Stimulated activated CD8-positive, alpha-beta memory T cell treated with anti-CD3 and anti-CD28 coated beads, Interleukin-12 subunit alpha, Interleukin-12 subunit beta, amount 100 ng/mL, for 1 hour (primary cell): ENCODE results near the gene GRIN2A.

ENCODE experiments used
- DNase-seq: peaks from one replicate; pipeline ENCODE4 v3.0.0-alpha.2; 2020; ENCODE audit warnings: low read depth

The GRIN2A gene

GRCh38 chr16:10182222-10183053, at the start of gene GRIN2A:
Gene GRIN2A (minus strand): TSS chr16:10182428. CDS start chr16:10180411, 2,017 bp downstream.
- DNase-seq: no peak

- DNase-seq: no peak
These were observed 49.3 kb upstream of the GRIN2A start for GRCh38 chr16:10231563-10231962.

GRCh38 chr16:10228779-10229178, 46.6 kb upstream of the GRIN2A start:
- DNase-seq: no peak

GRCh38 chr16:10226987-10227306, 44.7 kb upstream of the GRIN2A start:
- DNase-seq: no peak

GRCh38 chr16:10226141-10226986, 44.1 kb upstream of the GRIN2A start:
- no peak for DNase-seq

GRCh38 chr16:10225653-10226052, 43.4 kb upstream of the GRIN2A start:
- DNase-seq: no peak

GRCh38 chr16:10224850-10225249, 42.6 kb upstream of the GRIN2A start:
- DNase-seq: no peak

- no peak for DNase-seq
These were observed 38.7 kb upstream of the GRIN2A start for GRCh38 chr16:10220942-10221341.

- DNase-seq: no peak
These were observed 37.5 kb upstream of the GRIN2A start for GRCh38 chr16:10219742-10220141.

- no peak for DNase-seq
These were observed 36.4 kb upstream of the GRIN2A start for GRCh38 chr16:10218490-10219206.

- DNase-seq: no peak
These were observed 31.5 kb upstream of the GRIN2A start for GRCh38 chr16:10213748-10214147.

GRCh38 chr16:10210944-10211343, 28.7 kb upstream of the GRIN2A start:
- no peak for DNase-seq

GRCh38 chr16:10206865-10207264, 24.6 kb upstream of the GRIN2A start:
- no peak for DNase-seq

- DNase-seq: no peak
These were observed 24.0 kb upstream of the GRIN2A start for GRCh38 chr16:10206215-10206614.

GRCh38 chr16:10205688-10206087, 23.5 kb upstream of the GRIN2A start:
- no peak for DNase-seq

- DNase-seq: no peak
These were observed 20.4 kb upstream of the GRIN2A start for GRCh38 chr16:10202649-10203048.

GRCh38 chr16:10200637-10201586, 18.7 kb upstream of the GRIN2A start:
- DNase-seq: no peak

- DNase-seq: no peak
These were observed 14.8 kb upstream of the GRIN2A start for GRCh38 chr16:10196999-10197398.

- no peak for DNase-seq
These were observed 8.9 kb upstream of the GRIN2A start for GRCh38 chr16:10191096-10191495.

- no peak for DNase-seq
These were observed 7.7 kb upstream of the GRIN2A start for GRCh38 chr16:10189861-10190390.

GRCh38 chr16:10188236-10188635, 6.0 kb upstream of the GRIN2A start:
- no peak for DNase-seq
